Stimulated activated CD8-positive, alpha-beta memory T cell treated with anti-CD3 and anti-CD28 coated beads, Interleukin-12 subunit alpha, Interleukin-12 subunit beta, amount 100 ng/mL, for 24 hours (primary cell): Measurements from ENCODE around the gene NMRK2.
"Not testable (repeated sequence)": the region's sequence is repeated elsewhere in the genome, so short reads cannot be mapped to it uniquely, and the experiment has no call there.

Experiments
- DNase-seq: peaks from one replicate; pipeline ENCODE4 v3.0.0-alpha.2; 2020; ENCODE audit errors: extremely low read depth

The NMRK2 gene

GRCh38 chr19:3936506-3937442 is 3.9 kb downstream of the NMRK2 start:
- no peak for DNase-seq

DNA sequence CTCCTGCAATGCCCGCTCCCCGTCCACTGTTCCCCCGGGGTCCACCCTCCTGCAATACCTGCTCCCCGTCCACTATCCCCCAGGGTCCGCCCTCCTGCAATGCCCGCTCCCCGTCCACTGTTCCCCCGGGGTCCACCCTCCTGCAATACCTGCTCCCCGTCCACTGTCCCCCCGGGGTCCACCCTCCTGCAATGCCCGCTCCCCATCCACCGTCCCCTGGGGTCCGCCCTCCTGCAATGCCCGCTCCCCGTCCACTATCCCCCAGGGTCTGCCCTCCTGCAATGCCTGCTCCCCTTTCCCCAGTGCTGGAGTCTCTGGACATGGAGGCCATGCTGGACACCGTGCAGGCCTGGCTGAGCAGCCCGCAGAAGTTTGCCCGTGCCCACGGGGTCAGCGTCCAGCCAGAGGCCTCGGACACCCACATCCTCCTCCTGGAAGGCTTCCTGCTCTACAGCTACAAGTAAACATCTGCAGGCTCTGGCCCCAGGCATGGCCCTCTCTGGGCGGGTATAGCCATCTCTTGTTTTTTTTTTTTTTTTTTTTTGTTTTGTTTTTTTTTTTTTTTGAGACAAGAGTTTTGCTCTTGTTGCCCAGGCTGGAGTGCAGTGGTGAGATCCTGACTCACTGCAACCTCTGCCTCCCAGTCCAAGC is 5.6 kb downstream of the NMRK2 start:
- DNase-seq = not testable (repeated sequence)

- no peak for DNase-seq
Observed at GRCh38 chr19:3942790-3943409, 10.0 kb downstream of the NMRK2 start.

GRCh38 chr19:3944018-3944721 is 11.3 kb downstream of the NMRK2 start:
- no peak for DNase-seq

GRCh38 chr19:3945838-3946237 is 13.0 kb downstream of the NMRK2 start:
- DNase-seq = no peak

DNA sequence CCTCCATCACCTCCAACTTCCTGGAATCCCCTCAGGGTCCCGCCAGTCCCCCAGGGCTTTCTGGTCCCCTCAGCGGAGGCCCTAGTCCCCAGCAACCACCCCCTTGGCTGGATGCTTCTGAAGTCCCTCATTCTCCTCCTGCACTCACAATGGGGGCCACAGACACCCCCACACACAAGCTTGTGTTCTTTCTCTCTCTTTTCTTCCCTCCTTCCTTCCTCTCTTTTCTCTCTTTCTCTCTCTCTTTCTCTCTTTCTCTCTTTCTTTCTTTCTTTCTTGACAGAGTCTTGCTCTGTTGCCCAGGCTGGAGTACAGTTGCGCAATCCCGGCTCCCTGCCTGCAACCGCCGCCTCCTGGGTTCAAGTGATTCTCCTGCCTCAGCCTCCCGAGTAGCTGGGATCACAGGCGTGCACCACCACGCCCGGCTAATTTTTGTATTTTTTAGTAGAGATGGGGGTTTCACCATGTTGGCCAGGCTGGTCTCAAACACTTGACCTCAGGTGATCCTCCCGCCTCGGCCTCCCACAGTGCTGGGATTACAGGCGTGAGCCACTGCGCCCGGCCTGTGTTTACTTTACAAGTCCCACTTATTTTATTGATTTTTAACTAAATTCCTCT is 14.6 kb downstream of the NMRK2 start:
- DNase-seq = not testable (repeated sequence)

DNA sequence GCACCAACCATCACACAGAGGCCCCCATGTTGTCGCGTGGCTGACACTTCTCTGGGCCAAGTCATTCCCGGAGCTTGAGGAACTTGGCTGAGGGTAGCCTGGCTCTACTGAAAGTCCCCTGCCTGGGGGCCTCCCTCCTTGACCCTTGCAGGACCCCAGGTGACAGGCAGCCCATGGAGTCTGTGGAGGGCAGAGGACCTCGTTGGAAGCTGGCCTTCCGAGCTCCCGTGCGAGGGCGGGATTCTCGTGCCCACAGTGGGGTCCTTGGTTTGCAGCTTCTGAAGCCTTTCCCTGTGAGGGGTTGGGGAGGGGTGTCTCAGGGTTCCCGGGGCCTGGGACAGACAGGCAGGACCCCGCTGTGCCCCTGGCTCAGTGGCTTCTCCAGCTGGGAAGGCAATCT is 16.4 kb downstream of the NMRK2 start:
- no peak for DNase-seq

- no peak for DNase-seq
Observed at GRCh38 chr19:3949997-3950859, 17.4 kb downstream of the NMRK2 start.

DNA sequence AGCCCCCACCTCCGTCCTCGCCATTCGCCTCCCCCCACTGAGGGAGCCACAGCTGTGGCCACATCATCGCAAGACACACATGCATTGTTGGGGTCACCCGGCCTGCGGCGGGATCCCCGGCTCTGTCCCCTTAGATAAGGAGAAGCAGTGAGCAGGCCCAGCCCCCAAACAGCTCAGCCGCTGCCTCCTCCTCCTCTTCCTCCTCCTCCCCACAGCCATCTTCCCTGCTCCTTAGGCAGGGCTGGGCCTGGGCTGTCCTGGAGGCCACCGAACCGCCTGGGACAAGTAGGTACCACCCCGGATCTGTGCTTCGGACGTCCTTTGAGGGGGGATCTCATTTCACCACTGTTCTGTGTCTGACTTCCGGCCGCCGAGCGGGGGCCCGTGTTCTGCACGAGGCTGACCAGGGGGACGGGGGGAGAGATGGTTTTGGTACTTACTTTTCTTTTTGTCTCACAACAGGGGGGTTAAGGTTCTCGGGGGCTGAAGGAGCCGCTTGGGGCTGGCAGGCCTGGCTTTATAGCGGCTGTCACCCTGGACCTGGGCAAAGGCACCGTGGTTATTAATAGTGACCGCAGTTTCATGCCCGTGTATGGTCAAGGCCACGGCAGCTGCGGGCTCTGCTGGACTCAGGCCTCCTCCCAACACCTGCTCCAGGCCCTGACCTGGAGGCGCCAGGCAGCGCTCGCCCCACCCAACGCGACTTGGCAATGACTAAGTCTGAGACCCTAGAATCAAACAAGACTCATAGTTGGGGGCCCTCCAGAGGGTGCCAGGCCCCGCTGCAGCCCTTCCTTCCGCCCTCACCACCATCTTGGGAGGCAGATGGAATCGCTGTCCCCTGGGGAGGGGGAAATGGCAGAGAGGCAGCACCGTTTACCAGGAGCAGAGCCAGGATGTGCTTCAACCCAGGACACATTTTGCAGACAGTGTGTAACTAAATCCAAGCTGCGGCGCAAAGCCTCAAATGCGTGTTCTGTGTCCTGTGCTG is 18.3 kb downstream of the NMRK2 start:
- DNase-seq = no peak

DNA sequence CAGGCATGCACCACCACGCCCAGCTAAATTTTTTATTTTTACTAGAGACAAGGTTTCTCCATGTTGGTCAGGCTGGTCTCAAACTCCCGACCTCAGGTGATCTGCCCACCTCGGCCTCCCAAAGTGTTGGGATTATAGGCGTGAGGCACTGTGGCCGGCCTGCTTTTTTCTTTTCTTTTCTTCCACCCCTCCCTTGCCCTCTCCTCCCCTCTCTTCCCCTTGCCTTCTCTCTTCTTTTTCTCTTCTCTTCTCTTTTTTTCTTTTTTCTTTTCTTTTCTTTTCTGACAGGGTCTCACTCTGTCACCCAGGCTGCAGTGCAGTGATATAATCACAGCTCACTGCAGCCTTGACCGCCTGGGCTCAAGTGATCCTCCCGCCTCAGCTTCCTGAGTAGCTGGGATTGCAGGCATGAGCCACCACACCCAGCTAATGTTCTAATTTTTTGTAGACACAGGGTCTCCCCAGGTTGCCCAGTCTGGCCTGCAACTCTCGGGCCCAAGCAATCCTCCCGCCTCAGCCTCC is 19.9 kb downstream of the NMRK2 start:
- DNase-seq = not testable (repeated sequence)

- no peak for DNase-seq
Observed at GRCh38 chr19:3954107-3954506, 21.2 kb downstream of the NMRK2 start.

DNA sequence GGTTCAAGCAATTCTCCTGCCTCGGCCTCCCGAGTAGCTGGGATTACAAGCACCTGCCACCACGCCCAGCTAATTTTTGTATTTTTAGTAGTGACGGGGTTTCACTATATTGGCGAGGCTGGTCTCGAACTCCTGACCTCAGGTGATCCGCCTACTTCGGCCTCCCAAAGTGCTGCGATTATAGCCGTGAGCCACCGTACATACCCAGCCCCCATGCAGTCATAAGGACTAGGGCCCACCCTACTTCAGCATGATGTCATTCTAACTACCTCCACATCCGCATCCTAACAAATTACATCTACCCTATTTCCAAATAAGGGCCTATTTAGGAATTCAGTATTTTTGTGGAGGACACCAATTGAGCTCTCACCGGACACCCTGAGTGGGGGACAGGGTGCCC is 22.4 kb downstream of the NMRK2 start:
- DNase-seq = not testable (repeated sequence)

DNA sequence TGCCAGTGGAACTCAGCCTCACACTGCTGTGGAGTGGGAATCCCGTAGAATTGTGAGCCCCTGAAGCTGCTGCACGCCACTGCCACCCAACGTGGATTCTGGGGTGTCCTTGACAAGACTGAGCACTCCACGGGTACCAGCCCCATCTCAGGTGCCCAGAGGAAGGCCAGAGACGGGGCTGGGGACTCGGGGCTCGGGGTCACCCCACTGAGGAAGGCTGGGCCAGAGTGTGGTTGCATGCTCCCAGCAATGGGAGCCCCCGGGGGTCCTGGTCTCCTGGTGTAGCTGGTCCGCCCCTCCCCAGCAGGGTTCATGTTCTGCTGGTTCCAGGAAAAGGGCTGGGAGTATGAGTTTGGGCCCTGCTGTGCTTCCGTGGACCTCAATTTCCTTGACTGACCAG is 22.8 kb downstream of the NMRK2 start:
- no peak for DNase-seq

GRCh38 chr19:3958836-3959765 is 26.2 kb downstream of the NMRK2 start:
- DNase-seq = no peak

DNA sequence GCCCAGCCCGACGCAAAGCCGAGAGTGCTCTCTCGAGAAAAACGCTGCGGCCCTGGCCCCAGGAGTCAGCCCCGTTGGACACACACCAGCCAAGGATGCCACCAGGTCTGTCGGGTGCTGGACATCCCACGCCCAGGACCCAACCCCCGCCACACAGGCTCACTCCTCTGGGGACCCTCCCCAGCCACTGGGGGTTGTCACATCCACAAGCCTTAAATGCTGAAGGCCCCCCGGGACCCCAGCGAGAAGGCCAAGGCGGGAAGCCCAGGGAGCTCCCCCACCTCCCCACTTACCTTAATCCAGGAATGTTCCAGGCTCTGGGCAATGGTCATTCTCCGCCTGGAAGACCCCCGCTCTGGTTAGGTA is 26.9 kb downstream of the NMRK2 start:
- DNase-seq = no peak

DNA sequence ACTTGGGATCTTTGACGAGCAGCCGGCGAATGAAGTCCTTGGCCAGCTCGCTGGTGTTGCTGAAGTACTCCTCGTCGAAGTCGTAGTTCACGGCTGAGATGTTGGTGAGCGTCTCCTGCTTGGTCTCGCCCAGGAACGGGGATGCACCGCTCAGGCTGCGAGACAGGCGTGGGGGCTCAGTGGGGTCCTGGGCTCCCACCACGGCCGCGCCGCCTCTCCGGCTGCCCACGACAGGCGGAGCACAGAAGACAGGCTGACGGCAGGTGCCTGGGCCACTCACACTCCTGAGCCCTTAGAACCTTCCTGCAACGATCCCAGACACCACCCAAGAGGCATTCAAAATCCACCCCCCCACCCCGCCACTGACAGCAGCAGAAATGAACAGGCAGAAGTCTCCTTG is 28.1 kb downstream of the NMRK2 start:
- no peak for DNase-seq

GRCh38 chr19:3963458-3964255 is 30.8 kb downstream of the NMRK2 start:
- no peak for DNase-seq
